Measurements from ENCODE around the gene FRMPD2. TPM values are rescaled to one million over a fixed set of nuclear protein-coding genes. Genes with fewer than 3 reads are reported as not detected.
A peak's percentile ranks its signal among the peaks of the same experiment; 100 is the strongest.

The FRMPD2 gene
- total RNA-seq, 1 experiment from 2014 or later = not detected

DNA sequence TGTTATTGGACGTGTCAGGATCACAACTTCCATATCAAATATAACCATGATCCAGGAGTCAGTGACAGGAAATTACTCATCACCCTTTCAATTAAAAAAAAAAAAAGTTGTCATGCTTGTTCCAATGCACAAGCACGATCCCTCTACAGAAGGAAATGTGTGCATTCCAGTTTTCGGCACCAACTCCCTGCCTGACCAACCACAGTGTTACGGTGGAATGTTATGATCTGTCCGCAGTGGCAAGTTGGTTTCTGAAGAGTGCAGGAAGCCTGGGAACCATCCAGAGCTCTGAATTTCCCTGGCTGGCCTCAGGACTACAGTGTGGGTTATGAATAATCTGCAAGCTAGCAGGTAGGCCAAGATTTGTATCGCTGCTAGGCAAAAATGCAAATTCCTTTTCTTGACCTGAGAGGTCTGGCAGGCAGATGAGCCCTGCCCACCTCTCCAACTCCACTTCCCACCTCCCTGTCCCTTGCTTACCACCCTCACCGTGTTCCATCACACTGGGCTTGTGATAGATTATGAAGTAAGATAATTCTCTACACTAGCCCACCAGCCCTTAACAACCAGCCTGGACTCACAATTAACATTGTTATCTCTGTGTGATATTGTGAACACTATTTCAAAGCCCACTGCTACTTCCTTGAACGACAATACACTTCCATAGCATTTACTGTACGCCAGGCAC lies 20.4 kb downstream of the FRMPD2 start:
- Histone ChIP-seq H3K4me3 (ENCODE audit: low read depth, low read length) (no peak overlapping the region), H3K36me3 (ENCODE audit: control insufficient read depth, insufficient read depth, low read length) (no peaks in the 10 kb centered on the region), H3K9me3 (no peaks in the 10 kb centered on the region), H3K4me1 (peaks cover 6% of the 10 kb centered on the region; the same call in 1 of the 2 replicates), H3K27me3 (replicated peaks; ENCODE audit: control insufficient read depth, insufficient read depth, low read length) (no peaks in the 10 kb centered on the region)
- no TSS peak for BruUV-seq (replicated peaks)
- H3K27ac Mint-ChIP-seq (ENCODE audit: unreplicated experiment) = no peak overlapping the region
- H3K4me3 Mint-ChIP-seq (ENCODE audit: unreplicated experiment) = no peak overlapping the region
- H3K36me3 Mint-ChIP-seq (ENCODE audit: insufficient read depth, unreplicated experiment) = no peaks in the 10 kb centered on the region
- H3K27me3 Mint-ChIP-seq (ENCODE audit: insufficient read depth, unreplicated experiment) = no peaks in the 10 kb centered on the region
- POLR2A ChIA-PET = no interaction called here
- no peaks in the 10 kb centered on the region for H3K9me3 Mint-ChIP-seq (ENCODE audit: unreplicated experiment)
- no peaks in the 10 kb centered on the region for H3K4me1 Mint-ChIP-seq (ENCODE audit: low read depth, unreplicated experiment)
- TF ChIP-seq, protein P1, sequence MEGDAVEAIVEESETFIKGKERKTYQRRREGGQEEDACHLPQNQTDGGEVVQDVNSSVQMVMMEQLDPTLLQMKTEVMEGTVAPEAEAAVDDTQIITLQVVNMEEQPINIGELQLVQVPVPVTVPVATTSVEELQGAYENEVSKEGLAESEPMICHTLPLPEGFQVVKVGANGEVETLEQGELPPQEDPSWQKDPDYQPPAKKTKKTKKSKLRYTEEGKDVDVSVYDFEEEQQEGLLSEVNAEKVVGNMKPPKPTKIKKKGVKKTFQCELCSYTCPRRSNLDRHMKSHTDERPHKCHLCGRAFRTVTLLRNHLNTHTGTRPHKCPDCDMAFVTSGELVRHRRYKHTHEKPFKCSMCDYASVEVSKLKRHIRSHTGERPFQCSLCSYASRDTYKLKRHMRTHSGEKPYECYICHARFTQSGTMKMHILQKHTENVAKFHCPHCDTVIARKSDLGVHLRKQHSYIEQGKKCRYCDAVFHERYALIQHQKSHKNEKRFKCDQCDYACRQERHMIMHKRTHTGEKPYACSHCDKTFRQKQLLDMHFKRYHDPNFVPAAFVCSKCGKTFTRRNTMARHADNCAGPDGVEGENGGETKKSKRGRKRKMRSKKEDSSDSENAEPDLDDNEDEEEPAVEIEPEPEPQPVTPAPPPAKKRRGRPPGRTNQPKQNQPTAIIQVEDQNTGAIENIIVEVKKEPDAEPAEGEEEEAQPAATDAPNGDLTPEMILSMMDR (IDR thresholded peaks at IDR 0.05; ENCODE audit: insufficient read depth in 1 of 2, low read depth in 1 of 2, low read length in 1 of 2, severe bottlenecking in 1 of 2, unreplicated experiment in 1 of 2) = no peak
- CTCF ChIA-PET = no interaction called here
- intact Hi-C loops (cut with micrococcal nuclease; ENCODE audit: unreplicated experiment) = no loop called here
- no peak for DNase-seq

DNA sequence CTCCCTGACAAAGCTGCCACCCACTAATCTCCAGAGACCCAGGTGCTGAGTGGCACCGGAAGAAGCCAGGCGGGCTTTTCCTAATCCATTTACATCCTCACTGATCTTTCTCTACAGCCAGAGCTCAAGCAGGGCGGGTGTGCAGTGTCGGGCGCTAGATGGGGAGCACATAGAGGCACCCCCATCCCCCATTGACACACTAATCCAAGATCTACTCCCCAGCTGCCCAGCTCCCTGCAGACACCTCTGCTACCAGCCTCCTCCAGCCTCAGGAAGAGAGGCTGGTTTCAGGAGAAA lies 22.2 kb downstream of the FRMPD2 start:
- H3K27me3 Mint-ChIP-seq (ENCODE audit: insufficient read depth, unreplicated experiment) = peaks cover 3% of the 10 kb centered on the region
- no peak for DNase-seq
- no peaks in the 10 kb centered on the region for H3K9me3 Mint-ChIP-seq (ENCODE audit: unreplicated experiment)
- ChIA-PET CTCF (no interaction called here), POLR2A (no interaction called here)
- no peak overlapping the region for H3K4me3 ChIP-seq (ENCODE audit: low read depth, low read length)
- no peaks in the 10 kb centered on the region for H3K36me3 ChIP-seq (ENCODE audit: control insufficient read depth, insufficient read depth, low read length)
- TF ChIP-seq, protein P1 (IDR thresholded peaks at IDR 0.05; ENCODE audit: insufficient read depth in 1 of 2, low read depth in 1 of 2, low read length in 1 of 2, severe bottlenecking in 1 of 2, unreplicated experiment in 1 of 2) = no peak
- H3K9me3 ChIP-seq = no peaks in the 10 kb centered on the region
- no TSS peak for BruUV-seq (replicated peaks)
- no peaks in the 10 kb centered on the region for H3K36me3 Mint-ChIP-seq (ENCODE audit: insufficient read depth, unreplicated experiment)
- intact Hi-C loops (cut with micrococcal nuclease; ENCODE audit: unreplicated experiment) = no loop called here
- H3K4me1 Mint-ChIP-seq (ENCODE audit: low read depth, unreplicated experiment) = no peaks in the 10 kb centered on the region
- no peak overlapping the region for H3K27ac Mint-ChIP-seq (ENCODE audit: unreplicated experiment)
- H3K27me3 ChIP-seq (replicated peaks; ENCODE audit: control insufficient read depth, insufficient read depth, low read length) = no peaks in the 10 kb centered on the region
- peaks cover 6% of the 10 kb centered on the region; the same call in 1 of the 2 replicates for H3K4me1 ChIP-seq
- H3K4me3 Mint-ChIP-seq (ENCODE audit: unreplicated experiment) = no peak overlapping the region

DNA sequence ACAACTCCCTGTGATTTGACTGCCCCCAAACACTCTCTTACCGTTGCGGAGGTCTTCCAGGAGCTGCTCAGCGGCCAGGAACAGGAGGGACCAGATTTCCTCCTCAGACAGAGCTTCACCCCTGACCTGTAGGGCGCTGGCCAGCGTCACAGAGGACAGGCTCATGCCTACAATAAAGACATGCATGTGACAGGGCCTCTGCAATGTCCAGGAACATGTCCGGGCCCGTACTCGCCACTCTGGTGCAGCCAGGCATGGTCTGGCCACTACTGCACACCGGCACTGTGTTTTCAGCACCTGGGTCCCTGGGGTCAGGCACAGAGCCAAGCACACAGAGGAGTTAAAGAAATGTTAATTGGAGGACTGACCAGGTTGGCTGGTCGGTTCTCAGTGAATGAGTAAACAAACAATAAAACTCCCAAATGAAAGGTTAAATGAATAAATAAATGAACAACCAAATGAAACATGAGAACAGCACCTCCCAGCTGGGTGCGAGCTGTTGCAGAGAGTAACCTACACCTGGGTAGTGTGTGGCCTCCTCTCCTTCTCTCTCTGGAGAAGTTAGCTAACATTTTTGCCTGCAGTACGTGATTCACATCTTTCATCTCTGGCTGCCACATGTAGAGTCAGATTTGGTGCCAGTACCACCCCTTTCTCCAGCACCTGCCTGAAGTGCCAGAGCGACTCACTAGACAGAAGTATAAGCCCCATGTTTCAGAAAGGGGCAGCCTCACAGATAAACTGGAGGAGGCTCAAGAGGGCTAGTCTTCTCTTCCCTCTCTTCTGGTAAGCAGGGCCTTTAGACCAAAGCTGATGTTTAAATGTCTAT lies 22.8 kb downstream of the FRMPD2 start:
- no peak overlapping the region for H3K4me3 Mint-ChIP-seq (ENCODE audit: unreplicated experiment)
- no TSS peak for BruUV-seq (replicated peaks)

More for the DNA sequence above, 22.8 kb downstream of the FRMPD2 start:
- Histone ChIP-seq H3K36me3 (ENCODE audit: control insufficient read depth, insufficient read depth, low read length) (no peaks in the 10 kb centered on the region), H3K27me3 (replicated peaks; ENCODE audit: control insufficient read depth, insufficient read depth, low read length) (no peaks in the 10 kb centered on the region), H3K4me1 (peaks cover 6% of the 10 kb centered on the region; the same call in 1 of the 2 replicates), H3K9me3 (no peaks in the 10 kb centered on the region), H3K4me3 (ENCODE audit: low read depth, low read length) (no peak overlapping the region)
- ChIA-PET POLR2A (no interaction called here), CTCF (no interaction called here)
- Mint-ChIP-seq H3K27me3 (ENCODE audit: insufficient read depth, unreplicated experiment) (peaks cover 3% of the 10 kb centered on the region), H3K9me3 (ENCODE audit: unreplicated experiment) (no peaks in the 10 kb centered on the region), H3K4me1 (ENCODE audit: low read depth, unreplicated experiment) (no peaks in the 10 kb centered on the region), H3K27ac (ENCODE audit: unreplicated experiment) (no peak overlapping the region), H3K36me3 (ENCODE audit: insufficient read depth, unreplicated experiment) (no peaks in the 10 kb centered on the region)
- peak; percentile 36 to 64 for DNase-seq
- intact Hi-C loops (cut with micrococcal nuclease; ENCODE audit: unreplicated experiment) = no loop called here
- TF ChIP-seq, protein P1 (IDR thresholded peaks at IDR 0.05; ENCODE audit: insufficient read depth in 1 of 2, low read depth in 1 of 2, low read length in 1 of 2, severe bottlenecking in 1 of 2, unreplicated experiment in 1 of 2) = no peak

Measured in Caco-2 (cell line).